GM18517 (cell line): ENCODE measurements around the gene C1QTNF2.
"Not testable (repeated sequence)": the region's sequence is repeated elsewhere in the genome, so short reads cannot be mapped to it uniquely, and the experiment has no call there.

Experiments used
- ATAC-seq: cut with Tn5 transposase; IDR thresholded peaks from one replicate; pipeline ENCODE4 v1.9.1; 2021; ENCODE audit warnings: mild to moderate bottlenecking, moderate library complexity; ENCODE audit not compliant: unreplicated experiment

C1QTNF2 gene

DNA sequence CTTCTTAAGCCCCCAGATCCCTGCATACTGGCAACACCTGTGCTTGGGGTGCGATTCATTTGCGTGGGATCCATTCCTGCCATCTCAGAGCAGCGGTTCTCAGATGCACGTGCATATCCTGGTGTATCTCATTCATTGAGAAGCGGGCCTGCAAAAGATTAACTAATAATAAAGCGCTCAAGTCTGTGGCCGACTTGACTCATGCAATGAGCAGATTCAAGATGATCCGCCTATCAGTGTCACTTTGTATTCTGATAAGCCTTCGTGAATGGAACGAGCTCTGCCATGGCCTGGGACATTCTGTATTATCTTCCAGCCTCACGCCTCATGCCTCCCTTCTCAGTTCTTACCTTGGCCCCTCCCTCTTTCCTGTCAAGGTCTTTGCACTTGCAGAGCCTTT, 22.3 kb downstream of the C1QTNF2 start:
- no peak for ATAC-seq

DNA sequence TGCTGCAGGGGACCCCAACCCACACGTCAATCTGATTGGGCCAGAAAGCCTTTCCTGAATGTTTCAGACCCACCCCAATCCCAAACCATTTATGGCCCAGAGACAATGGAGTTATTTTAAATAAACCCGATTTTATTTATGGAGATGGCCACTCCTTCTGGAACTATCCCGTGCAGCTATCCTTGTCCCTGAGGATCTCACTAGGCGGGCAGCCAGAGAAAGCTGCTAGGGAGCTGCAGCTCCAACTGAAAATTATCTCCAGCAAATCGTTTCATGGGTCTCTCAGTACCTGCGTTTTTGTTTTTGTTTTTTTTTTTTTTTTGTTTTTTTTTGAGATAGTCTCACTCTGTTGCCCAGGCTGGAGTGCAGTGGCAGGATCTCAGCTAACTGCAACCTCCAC, 23.0 kb downstream of the C1QTNF2 start:
- no peak for ATAC-seq

DNA sequence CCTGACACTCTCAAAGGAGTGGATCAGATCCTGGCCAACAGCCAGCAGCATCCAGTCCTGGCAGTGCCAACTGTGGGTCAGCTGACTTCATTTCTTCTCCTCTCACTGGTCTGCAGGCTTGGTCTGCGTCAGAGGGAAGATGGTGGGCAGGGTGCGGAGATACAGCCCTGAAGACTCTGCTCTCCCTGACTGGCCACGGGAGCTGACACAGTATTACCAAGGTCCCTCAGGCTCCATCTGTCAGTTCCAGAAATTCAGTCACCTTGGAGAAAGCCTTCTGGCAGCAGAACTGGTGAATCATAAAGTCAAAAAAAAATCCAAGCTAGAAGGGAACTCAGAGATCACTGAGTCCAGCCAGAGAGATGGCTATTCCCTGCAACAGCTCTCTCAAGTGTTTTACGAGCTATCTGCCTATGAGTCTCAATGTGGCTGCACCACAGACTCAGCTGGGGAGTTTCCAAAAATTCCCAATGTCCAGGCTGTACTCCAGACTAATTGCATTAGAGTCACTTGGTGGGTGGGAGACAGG, 27.9 kb downstream of the C1QTNF2 start:
- ATAC-seq = no peak

GRCh38 chr5:160341309-160341870, 29.0 kb downstream of the C1QTNF2 start:
- ATAC-seq = no peak

- ATAC-seq = not testable (repeated sequence)
These were observed 29.9 kb downstream of the C1QTNF2 start for GRCh38 chr5:160340513-160340912.

DNA sequence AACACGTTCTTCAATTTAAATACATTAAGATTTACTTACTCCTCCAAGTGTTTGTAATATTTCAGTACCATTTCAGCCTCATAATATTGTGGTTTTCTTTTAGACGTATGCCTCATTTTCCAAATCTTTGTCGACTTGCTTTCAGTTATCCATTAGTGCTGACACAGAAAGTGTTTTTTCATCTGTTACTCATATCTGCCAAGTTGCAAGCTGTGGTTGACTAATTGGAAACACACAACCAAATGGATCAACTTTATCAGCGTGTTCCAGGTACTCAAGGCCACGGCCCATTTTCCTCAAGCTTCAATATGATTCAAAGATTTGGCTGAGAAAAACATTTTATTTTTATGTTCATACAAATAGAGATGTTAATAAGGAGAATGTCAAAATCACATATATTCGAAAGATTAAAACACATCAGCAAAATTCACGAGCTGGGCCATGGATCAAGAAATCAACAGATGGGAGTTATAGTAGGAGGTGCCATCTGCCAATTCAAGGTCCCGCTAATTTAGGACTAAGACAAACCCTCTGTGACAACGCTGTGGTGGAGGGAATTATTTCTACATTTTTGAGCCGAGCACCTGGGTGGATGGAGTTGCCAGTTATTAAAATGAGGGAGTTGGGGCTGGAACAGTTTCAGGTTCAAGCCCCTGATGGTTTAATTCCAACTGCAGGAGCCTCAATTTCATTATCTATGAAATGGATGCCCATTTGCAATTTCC, 30.9 kb downstream of the C1QTNF2 start:
- ATAC-seq = no peak

DNA sequence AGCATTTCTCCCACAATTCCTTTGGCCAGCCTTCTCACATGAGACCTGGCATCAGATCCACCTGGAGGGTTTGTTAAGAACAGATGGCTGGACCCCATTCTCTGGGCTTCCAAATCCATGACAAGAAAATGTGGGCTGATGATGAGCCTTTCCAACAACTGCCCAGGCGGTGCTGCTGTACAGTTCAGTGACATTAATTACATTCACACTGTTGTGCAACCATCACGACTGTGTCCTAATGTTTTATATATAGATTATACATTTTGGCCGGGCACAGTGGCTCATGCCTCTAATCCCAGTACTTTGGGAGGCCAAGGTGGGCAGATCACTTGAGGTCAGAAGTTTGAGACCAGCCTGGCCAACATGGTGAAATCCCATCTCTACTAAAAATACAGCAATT, 35.7 kb downstream of the C1QTNF2 start:
- ATAC-seq = not testable (repeated sequence)

DNA sequence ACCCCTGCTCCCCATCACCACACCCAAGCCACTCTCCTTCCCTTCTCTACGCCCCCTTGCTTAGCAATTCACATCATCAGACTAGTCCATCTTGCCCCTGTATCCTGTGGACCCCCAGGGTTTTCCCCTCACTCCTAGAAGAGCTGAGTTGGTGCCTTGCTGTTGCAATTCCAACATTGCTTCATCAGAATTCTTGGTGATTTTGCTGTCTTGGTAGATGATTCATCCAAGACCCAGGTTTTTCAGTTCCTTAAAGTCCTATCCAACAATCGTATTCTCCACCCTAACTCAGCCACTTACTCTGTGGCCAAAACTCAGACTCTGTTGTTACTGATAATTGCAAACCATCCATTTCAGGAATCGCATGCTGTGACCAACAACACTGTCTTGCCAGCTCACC, 36.7 kb downstream of the C1QTNF2 start:
- no peak for ATAC-seq

DNA sequence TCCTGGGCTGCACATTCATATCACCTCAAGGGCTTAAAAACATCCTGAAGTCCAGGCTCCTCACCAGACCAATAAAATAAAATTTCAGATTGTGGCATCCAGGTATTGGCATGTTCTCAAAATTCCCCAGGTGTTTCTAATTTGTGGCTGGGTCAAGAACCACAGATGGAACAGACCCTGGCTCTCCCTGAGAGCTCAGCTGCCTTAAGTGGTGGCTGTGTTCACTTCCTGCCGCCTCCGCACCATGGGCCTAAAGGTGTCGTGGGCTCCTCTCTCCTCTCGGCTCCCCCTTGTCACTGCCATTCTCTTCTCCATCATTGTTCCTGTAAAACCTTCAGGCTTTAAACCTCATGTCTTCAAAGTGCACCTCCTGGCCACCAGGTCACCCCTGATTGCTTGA, 40.2 kb downstream of the C1QTNF2 start:
- ATAC-seq = no peak

- no peak for ATAC-seq
These were observed 42.6 kb downstream of the C1QTNF2 start for GRCh38 chr5:160327818-160328217.

DNA sequence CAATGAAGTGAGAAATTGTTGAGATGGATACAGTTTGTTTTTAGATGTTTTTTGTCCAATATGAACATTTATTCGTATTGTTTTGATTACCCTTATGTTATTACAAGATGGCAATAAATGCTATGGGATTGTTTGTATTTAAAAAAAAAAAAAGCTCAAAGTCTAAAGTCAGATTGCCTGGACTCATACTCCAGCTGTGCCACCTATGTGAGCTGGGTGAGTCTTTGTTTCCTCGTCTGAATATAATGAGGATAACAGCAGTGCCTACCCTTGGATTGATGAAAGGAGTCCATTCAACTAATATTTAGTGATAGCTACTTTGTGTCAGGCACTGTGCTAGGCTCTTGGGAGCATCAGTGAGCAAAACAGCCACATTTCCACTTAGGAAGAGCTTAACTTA, 43.4 kb downstream of the C1QTNF2 start:
- no peak for ATAC-seq

DNA sequence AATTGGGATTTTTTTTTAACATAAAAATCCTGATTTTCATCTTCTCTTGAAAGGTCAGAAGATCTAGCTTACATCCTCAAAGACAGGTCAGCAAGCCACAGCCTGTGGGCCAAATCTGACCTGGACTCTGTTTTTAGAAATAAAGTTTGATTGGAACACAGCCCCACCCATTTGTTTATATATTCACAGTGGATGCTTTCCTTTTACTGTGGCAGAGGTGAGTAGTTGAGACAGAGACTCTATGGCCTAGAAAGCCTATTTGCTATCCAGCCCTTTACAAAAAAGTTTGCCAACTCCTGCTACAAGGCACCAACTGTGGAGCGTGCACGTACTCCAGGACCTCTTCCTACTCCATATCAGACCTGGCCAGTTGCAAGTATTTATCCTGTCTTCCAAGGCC, 44.7 kb downstream of the C1QTNF2 start:
- ATAC-seq = no peak

GRCh38 chr5:160324886-160325285, 45.5 kb downstream of the C1QTNF2 start:
- ATAC-seq = no peak

DNA sequence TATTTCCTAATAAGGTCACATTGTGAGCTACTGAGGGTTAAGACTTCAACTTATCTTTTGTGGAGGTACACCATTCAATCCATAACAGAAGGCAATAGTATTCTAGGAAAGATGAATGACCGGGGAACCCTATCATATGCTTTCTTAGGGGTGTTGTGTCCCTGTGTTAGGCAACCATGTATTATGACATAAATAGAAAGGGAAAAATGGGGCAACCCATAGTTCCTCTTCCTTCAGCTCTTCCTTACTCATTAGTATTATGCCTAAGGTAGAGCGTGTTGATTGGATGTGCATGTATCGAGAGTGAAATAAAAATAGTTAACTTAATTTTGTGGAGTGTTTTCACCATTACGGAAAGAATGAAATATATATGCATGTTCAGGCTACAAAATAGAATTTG, 52.0 kb downstream of the C1QTNF2 start:
- ATAC-seq = no peak

DNA sequence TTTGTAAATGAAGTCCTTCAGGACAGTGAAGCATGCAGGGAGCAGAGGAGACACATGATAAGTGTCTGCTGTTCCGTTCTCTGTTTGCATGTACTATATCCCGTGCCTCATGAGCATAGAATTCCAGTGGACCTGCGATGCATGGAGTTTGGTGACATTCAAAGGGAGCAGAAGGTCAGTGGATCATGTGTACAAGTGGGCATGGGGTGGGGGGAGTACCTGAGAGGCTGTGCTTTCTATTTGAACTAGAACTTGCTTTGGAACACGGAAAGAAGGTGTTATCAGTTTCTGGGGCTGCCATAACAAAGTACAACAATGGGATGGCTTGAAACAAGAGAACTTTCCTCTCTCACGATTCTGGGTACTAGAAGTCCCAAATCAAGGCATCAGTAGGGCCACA, 53.0 kb downstream of the C1QTNF2 start:
- no peak for ATAC-seq

- ATAC-seq = no peak
These were observed 54.5 kb downstream of the C1QTNF2 start for GRCh38 chr5:160315968-160316367.

DNA sequence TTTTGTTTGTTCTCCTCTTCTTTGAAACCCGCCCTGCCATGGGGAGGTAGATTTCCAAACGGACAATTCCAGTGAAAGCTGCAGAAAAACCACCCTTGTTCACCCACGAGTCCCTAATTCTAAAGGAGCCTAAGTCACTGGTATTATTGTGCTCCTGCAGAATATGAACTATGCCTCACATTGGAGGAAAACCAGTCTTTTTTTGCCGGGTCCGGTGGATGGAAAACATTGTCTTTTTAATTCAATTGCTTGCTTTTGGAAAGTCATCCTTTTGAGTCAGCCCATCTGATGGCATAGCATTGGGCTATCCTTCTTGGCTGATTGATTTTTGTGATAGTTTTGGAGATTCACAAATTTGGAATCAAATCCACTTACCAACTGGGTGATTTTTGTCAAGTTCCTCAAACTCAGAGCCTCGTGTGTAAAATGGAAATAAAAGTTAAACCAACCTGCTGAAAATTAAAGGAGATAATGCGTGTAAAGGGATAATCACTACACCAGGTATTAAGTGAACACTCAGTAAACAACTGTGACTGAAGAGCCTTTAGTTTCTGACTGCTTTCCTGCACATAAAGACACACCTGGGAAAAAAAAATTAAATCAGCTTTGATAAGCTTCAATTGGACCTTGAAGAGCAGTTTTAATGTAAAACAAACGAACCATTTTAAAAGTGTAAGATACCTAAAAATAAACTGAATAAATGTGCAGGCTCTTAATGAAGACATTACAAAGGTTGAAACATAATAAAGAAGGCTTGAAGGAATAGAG, 57.3 kb downstream of the C1QTNF2 start:
- ATAC-seq = no peak

GRCh38 chr5:160312134-160312959, 58.1 kb downstream of the C1QTNF2 start, which contains the start of gene CCNJL:
TSS of gene CCNJL (minus strand) at chr5:160312564. CDS start at chr5:160311923, 641 bp downstream.
- no peak for ATAC-seq

- no peak for ATAC-seq
These were observed 58.8 kb downstream of the C1QTNF2 start for GRCh38 chr5:160311491-160312133.

DNA sequence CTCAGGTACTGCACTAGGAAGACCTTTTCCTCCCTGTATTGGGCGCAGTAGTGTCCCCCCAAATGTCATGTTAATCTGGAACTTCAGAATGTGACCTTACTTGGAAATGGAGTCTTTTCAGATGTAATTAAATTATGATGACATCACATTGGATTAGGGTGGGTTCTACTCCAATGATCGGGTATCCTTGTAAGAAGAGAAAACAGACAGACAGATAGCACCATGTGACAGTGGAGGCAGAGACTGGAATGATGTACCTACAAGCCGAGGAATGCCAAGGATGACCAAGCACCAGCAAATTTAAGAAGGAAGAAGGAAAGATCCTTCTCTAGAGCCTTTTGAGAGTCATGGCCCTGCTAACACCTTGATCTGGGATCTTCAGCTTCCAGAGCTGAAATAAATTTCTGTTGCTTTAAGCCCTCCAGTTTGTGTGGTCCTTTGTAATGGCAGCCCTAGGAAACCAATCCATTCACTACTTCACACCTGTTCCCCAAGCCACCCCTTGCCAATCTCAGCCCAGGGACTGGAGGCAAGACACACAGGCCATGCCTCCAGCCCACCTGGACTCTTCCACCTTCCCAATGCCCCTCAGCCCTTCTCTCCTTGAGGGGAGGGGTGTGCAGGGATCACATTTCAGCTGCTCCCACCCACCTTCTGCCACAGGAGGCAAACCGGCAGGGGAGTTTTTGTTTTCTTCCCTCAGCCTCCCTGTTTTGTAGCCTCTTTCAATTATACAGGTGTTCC, 59.7 kb downstream of the C1QTNF2 start:
- no peak for ATAC-seq
